ENCODE data around the gene DPYD.

Gene DPYD

DNA sequence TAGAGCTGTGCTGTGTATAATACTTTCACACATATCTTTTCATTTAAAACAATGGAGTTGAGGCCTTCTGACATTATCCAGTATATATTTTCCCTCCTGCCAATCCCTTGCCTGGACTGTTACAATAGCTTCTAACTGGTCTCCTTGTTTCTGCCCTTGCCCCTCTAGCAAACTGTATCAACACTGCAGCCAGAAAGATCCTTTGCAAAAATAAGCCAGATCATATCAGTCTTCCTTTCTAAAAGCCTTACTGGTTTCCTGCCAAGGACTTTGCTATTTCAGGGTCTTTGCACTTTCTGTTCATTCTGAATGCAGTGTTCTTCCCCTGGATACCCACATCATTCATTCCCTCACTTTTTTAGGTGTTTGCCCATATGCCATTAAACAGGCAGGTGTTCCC lies 829.2 kb downstream of the DPYD start:
- DNase-seq (ENCODE audit: low read depth) = no peak

DNA sequence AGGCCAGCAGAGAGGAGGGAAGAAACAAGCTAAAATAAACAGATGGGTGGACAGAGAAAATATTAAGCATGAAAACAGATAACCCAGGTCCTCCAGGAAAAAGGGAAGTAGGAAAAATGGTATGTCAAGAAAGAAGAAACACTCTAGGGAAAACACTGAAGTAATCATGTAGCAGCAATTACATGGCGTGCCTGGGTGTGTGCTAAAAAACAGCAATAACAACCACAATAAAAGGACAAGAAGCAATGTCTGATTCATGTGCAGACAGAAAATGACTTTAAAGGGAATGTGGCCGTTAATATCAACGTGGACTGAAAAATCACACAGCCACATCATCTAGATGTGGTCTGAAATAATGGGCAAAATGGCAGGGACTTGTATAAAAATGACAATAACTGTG lies 829.6 kb downstream of the DPYD start:
- no peak for DNase-seq (ENCODE audit: low read depth)

DNA sequence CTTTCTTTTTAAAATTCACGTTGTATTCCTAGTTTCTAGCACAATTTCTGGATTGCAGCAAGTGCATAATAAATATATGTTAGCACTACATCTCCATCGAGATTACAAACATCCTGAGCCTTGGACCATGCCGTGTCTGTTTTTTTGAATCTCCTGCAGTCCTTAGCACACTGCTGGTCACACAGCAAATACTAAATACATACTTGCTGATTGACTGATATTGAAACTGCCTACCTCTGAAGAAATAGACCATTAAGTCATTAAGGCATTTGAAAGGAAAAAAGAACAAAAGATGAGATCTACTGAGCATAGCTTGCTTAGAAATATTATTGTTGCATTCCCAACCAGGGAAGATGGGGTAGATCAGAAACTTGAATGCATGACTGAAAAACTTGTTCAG lies 830.1 kb downstream of the DPYD start:
- no peak for DNase-seq (ENCODE audit: low read depth)

DNA sequence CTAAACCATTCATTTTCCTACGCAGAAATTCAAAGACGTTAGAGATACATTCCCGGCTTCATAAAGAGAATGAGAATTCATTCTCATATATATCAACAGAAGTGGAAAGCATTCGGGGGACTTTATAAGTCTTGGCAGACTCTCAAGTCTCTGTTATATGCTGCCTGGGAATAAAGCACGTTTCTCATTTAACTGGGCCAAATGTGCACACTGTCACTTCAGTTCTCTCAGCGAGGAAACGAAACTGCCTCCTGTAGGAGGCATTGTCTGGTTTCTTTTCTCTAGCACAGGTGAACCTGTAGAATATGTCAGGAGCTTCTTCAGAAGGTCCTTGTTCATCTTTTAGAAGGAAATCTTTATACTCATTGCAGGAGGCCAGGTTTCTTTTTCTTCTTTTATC lies 831.7 kb downstream of the DPYD start:
- DNase-seq (ENCODE audit: low read depth) = no peak

DNA sequence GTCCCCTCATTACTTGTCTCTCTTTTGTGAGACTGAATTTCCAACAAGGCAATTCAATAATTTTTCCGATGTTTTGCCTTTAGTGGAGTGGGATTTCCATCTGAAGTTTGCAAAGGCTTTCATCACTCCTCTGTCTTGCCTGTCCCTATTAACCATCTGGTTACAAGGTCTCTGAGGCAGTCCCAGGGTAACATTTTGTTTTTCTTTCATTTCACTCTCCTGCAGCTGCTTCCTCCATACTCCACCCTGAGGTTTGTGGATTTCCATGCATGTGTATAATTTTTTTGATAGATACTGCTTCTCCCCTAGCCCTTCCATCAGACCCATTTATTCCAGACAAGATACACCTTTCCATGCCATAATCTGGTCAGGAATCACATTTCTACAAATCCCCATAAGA lies 832.4 kb downstream of the DPYD start:
- DNase-seq (ENCODE audit: low read depth) = no peak

DNA sequence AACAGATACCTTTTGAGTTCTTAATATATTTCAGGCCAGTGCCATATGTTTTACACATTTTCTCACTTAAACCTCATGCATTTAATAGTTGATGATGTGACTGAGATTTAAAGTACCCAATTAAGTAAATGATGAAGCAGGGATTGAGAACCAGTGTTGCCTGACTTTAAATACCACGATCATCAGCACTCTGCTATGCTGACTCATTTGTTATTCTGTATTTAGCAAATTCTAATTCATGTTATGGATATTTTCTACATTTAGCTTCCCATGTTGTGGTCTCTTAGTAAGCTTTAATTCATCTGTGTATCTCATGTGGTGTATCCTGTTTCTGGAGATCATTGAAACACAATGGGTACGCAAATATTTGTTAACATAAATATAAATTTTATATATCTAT lies 836.3 kb downstream of the DPYD start:
- no peak for DNase-seq (ENCODE audit: low read depth)

DNA sequence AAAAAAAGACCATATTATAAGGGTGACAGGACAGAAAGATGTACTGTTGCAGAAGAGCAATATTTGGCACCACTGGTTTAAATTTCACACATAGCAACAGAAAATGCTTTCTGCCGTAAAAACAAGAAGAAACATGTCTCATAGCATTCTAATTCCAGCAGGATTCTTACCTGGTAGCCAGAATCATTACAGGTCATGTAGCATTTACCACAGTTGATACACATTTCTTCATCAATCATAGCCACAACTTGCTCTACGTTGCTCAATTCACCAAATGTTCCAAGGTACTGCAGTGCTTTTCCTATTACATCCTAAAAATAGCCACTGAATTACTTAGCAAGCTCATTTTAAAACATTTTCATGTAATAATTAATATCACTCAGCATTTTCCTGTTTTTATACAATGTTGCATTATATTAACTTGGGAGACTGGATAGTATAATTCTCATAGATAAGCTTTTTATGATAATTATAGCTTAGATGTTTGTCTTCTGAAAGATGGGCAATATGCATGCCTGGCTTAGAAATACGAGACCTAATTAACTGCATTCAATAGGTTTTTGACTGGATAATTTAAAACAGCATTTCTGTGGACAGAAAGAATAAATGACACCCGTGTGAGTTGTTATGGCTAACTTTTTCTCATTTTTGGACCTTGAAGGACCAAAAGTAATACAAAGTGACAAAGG lies 838.5 kb downstream of the DPYD start:
- no peak for DNase-seq (ENCODE audit: low read depth)

DNA sequence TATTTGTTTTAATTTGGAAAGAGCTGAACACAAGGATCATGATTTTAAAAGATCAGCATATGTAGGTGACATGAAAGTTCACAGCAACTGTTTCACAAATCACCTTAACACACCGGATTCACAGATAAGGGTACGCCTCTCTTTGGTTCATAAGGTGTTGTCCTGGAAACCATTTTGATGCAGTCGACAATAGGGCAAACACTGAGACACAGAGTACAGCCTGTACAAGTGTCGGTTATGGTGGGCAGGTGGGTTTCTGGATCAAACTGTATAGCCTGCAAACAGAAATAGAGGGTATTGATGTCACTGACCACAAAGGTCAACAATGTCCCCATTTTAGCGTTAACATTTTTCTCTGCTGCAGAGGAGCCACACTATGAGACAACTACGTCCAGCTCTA lies 842.0 kb downstream of the DPYD start:
- no peak for DNase-seq (ENCODE audit: low read depth)

DNA sequence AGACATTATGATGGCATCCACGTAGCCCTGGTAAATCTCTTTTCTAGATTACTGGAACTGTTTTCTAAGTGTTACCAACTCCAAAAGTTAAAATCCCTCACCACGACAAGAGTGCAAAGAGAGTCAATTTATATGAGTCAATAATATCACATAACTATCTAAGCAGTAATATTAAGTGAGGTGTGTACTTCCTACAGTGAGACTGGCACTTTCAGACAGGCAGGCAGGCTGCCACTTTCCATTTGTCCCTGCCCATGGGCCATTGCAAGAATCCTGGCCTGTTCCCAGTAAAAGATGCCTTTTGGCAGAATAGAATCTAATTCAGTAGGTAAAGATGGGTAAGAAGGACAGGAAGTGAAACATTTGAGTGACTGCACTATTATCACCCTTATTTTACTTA lies 843.6 kb downstream of the DPYD start:
- no peak for DNase-seq (ENCODE audit: low read depth)

DNA sequence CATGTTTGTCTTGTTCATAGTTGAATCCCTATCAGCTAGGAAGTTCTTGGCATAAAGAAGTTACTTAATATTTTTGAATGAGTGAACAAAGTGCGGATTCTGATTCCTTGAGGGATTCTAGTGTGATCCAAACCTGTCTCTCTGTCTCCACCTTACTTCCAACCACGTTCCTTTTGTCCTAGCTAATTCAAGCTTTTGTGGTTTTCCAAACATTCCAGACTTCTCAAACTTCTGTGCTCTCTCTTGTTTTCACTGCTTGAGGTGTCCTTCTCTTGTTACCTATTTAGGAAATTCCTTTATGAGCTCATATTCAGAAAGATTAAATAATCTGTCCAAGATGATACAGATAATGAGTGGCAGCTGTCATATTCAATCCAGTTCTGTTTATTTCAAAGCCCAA lies 846.1 kb downstream of the DPYD start:
- no peak for DNase-seq (ENCODE audit: low read depth)

DNA sequence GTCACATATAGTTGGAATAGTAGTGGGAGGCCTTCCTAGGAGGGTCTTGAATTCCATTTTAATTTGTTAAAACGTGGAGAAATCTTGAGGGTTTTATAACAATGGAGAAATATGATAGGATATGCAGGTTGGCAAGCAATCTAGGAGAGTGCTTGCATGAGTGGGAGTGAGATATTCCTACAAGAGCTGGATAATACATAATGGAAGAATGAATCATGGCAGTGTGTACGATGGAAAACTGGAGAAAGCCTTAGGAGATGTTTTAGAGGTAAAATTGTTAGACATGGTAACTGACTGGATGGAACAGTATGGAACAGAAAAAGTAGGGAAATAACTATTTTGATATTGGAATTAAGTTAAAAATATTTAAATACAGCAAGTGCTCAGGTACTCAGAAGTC lies 846.9 kb downstream of the DPYD start:
- no peak for DNase-seq (ENCODE audit: low read depth)

DNA sequence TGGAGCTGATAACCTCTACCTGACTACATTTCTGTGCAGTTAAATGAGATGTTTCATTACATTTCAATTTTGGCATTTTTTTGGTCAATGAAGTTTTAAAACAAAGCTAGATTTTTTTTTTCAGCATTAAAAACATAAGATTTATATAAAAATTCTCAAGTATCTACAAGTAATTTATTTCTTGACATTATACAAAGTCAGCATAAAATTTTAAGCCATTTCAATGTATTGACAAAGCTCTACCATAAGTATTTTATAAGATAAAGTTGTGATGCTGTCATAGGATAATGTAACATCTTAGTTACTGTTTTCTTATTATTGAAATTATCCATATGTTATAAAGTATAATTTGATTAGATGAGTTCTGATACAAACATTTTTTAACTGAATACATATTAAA lies 847.7 kb downstream of the DPYD start:
- no peak for DNase-seq (ENCODE audit: low read depth)

DNA sequence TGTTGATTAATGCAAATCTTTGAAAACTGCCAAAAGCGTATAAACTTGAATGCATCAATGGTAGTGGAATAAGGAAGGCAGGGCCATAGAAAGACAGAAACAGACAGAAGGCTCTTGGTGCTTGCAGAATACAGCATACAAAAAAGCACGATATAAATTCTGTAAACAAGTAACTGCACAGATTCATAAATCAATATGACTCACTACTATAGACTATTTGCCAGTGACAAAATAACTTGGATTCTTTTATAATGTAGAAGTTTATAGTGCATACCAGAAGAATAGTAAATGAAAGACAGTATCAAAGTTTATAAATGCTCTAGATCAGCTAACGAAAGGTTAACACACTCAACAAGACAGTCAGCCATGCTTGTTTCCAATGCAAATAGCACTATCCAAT lies 849.7 kb downstream of the DPYD start:
- no peak for DNase-seq (ENCODE audit: low read depth)

DNA sequence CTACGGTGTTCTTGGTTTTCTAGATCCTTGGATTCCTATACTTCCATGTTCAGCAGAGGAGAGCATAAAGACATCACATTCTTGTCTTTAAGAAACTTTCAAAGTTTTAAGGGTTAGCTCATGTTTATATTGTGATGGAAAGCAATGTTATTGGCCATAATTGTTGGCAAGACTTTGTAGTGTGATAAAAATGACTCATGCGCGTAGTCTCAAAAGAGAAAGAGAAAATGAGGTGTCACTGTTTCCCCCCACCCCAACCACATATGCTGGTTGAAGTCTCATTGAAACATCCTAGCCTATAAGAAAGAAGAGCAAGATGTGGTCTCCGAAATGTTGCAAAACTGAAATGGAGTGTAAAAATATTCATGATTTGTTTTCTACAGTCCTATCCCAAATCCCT lies 850.5 kb downstream of the DPYD start:
- no peak for DNase-seq (ENCODE audit: low read depth)

DNA sequence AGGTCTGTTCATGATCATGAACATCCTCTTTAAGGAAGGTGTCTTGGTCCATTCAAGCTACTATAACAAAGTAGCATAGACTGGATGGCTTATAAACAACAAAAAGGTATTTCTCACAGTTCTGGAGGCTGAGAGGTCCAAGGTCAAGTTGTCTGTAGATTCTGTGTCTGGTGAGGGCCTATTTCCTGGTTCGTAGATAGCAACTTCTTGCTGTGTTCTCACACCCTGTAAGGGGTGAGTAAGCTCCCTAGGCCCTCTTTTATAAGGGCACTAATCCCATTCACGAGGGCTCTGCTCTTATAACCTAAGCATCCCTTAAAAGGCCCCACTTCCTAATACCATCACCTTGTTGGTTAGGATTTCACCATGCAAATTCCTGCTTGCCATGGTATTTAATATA lies 851.5 kb downstream of the DPYD start:
- no peak for DNase-seq (ENCODE audit: low read depth)

DNA sequence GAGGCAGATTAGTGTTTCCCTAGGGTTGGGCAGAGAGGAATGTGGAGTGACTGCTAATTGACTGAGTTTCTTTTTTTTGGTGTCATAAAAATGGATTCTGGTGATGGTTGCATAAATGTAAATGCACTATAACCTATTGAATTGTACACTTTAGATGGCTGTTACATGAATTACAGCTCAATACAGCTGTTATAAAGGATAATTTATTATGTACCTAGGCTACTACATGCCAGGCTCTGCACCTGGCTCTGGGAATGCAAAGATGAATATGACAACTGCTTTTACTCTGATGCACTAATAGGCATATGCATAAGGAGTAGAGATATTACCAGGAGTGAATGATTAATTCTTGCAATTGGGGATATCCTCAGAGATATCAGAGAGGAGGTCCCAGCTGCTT lies 854.0 kb downstream of the DPYD start:
- DNase-seq (ENCODE audit: low read depth) = no peak

DNA sequence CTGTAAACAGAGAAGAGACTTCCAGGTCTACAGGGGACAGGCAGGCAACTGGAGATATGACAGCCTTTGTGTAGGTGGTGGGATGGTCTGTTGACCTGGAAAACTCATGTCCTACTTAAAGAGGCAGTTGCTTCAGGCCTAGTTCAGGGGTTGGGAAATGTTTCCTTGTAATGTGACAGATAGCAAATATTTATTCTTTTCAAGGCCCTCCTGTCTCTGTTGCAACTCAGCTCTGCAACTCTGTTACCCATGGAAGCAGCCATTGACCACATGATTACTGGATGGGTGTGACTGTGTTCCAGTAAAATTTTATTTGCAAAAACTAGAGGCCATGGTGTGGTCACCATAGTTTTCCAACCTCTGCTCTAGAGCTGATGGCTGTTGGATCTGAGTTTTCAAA lies 857.3 kb downstream of the DPYD start:
- no peak for DNase-seq (ENCODE audit: low read depth)

DNA sequence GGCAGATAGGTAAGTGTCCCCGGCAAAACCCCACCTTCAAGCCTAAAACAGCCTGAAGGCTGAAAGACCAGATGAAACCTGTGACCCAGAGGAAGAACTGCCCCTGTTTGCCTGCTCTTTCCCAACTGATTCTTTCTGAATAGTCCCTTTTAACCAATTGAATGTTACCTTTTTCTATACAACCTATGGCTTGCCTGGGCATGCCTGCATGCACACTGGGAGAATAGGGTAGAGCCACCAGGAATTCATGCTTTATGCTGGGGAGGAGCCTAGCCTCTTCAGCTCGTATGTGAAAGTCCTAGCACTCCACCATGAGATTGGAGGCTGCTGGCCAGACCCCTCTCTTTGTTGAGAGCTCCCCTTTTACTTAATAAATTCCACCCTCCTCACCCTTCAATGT lies 859.2 kb downstream of the DPYD start:
- DNase-seq (ENCODE audit: low read depth) = no peak

DNA sequence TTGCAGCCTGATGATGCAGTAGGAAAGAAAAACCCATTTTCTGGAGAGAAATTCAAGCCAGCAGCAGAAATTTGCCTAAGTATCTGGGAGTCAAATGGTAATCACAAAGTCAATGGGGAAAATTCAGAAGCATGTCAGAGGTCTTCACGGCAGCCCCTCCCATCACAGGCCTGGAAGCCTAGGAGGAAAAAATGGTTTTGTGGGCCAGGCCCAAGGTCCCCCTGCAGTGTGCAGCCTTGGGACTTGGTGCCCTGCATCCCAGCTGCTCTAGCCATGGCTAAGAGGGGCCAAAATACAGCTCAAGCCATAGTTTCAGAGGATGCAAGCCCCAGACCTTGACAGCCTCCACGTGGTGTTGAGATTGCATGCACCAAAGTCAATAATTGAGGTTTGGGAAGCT lies 864.4 kb downstream of the DPYD start:
- DNase-seq (ENCODE audit: low read depth) = no peak

DNA sequence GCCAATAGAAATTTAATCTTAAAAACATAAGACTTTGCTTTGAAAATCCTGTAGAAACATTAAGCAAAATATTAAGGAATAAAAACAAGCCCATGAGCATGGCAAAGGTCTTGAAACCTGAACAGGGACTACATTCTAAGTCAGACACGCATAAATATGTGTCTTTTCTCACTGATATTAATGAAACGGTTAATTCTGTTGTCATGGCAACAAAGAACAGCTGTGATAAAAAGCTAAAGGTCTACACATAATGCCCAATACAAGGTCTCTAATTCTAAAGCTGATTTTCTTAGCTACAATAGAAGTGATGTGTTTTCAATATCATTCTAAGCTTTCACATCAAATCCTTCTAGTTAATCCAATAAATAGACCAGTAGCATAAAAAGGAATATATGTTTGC lies 867.6 kb downstream of the DPYD start:
- DNase-seq (ENCODE audit: low read depth) = no peak

DNA sequence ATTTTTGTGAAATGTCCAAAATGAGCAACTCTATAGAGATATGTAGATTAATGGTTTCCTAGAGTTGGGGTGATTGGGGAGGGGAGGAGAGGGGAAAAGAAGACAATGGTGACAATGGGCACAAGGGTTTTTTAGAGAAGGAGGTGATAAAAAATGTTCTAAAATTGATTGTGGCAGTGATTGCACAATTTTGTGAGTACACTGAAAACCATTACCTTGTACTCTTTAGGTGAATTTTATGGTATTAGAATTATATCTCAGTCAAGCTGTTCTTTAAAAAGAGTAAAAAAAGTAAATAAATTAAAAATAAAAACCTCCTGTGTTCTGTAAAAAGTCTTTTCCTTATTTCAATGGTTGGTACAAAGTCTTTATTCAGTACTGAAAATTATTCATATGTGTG lies 869.0 kb downstream of the DPYD start:
- DNase-seq (ENCODE audit: low read depth) = no peak

DNA sequence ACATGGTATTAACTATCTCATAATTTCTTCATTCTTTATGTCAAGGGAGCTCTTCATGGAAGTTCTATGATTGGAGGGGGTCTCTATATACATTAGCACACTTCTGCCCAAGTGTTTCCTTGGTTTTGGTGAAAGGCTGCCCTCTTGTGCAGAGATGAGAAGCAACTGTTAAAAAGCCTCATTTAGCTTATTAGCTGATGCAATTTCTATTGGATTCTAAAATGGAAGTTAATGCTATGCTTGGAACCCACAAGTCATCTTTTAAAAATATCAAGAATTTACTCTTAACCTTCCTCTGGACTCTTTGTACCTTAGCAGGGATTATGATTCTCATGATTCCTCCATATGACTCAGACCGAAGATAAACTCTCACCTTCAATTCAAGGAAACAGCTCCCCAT lies 870.3 kb downstream of the DPYD start:
- no peak for DNase-seq (ENCODE audit: low read depth)

DNA sequence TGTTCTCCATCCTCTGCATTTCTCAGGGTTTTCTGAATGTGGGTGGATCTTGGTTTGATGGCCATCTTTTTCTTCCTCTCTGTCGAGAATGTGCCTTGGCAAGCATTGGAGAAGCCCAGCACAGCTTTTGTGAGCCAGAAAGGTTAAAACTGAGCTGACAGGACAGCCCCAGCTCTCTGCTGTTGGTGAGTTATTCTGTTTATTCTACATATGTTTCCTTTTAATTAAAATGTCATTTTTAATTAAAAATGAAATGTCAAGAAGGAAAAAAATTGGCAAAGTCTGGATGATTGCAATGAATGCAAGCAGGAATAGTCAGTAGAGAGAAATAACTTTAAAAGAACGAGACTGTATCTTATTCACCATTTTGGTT lies 873.4 kb downstream of the DPYD start:
- no peak for DNase-seq (ENCODE audit: low read depth)

DNA sequence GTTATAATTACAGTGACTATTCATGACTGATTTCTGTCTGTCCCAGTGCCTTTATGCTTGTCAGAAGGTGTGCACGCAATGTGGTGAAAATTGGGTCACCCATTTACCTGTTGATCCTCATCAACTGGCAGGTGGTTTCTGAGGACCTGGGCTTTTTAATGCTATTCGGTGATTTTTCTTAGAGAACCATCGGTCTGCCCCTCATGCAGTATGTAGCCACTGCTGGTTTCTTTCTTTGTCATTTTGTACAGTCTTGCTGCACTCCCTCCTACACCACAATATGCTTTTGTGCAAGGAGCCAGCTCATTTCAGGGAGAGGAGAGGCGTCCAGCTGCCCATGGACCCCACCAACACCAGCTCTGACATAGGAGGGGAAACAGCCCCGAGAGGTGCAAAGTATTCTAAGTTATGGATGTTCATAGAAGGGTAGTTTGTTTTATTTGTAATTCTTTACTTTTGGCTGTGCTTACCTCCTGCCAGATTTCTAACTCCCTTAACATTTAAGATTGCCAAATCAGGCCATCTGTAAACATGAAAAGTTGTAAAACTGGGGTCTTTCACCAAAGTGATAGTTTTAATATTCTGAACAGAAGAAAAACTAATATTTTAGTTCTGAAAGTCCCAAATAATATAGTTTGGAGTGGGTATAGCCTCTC lies 873.9 kb downstream of the DPYD start:
- no peak for DNase-seq (ENCODE audit: low read depth)

All from activated T-cell treated with anti-CD3 and anti-CD28 coated beads for 1 hour (primary cell).